Measurements from ENCODE around the gene ANKRD34B. TPM values are rescaled to one million over a fixed set of nuclear protein-coding genes. Genes with fewer than 3 reads are reported as not detected.

Gene ANKRD34B
- total and polyA plus RNA-seq, 10 of the 15 experiments (the other 5 are each of a cell fraction or from before 2014, with no cell fraction given): under 0.01 TPM; not detected in 9

- no peak for ATAC-seq
These were observed 15.4 kb downstream of the ANKRD34B start for GRCh38 chr5:80554646-80555045.

GRCh38 chr5:80541392-80541791 is 28.7 kb downstream of the ANKRD34B start:
- SMC1A ChIA-PET (ENCODE audit: uncharacterized antibody, unreplicated experiment): no interaction called here
- no peak overlapping the region for H3K9ac ChIP-seq (ENCODE audit: control insufficient read depth, insufficient read depth, low read length)
- POLR2A ChIA-PET: no interaction called here
- RAD21 ChIA-PET (ENCODE audit: unreplicated experiment): no interaction called here
- no peak overlapping the region for H3K27ac ChIP-seq (ENCODE audit: control insufficient read depth, insufficient read depth)
- no peaks in the 10 kb centered on the region for H3K79me2 ChIP-seq (ENCODE audit: control insufficient read depth, insufficient read depth, low read length)
- no peaks in the 10 kb centered on the region for H3K27me3 ChIP-seq (replicated peaks in 1 of 2; ENCODE audit: control insufficient read depth in 2 of 2, insufficient read depth in 2 of 2, low read length in 1 of 2)
- no peaks in the 10 kb centered on the region for H4K20me1 ChIP-seq (ENCODE audit: control insufficient read depth, insufficient read depth)
- DNase-seq (ENCODE audit: low read depth, low spot score) (no peak), ATAC-seq (no peak), FAIRE-seq (no peak)
- H2AFZ ChIP-seq (ENCODE audit: control insufficient read depth, low read depth, low read length): no peak overlapping the region
- intact Hi-C loops (cut with micrococcal nuclease; ENCODE audit: unreplicated experiment) (no loop called here), in situ Hi-C loops (cut with MboI) (no loop called here)
- H3K36me3 ChIP-seq (ENCODE audit: control insufficient read depth in 2 of 2, insufficient read depth in 2 of 2, low read length in 1 of 2): no peaks in the 10 kb centered on the region
- H3K9me3 ChIP-seq (replicated peaks; ENCODE audit: control insufficient read depth, insufficient read depth, low read length): no peaks in the 10 kb centered on the region
- no peaks in the 10 kb centered on the region for H3K4me1 ChIP-seq (ENCODE audit: control insufficient read depth, insufficient read depth, low read length)
- BruUV-seq (replicated peaks): no TSS peak
- no peak overlapping the region for H3K4me2 ChIP-seq (ENCODE audit: control insufficient read depth, insufficient read depth)
- H3K4me3 ChIP-seq: no peak overlapping the region
- CTCF ChIA-PET: no interaction called here
- WGBS (ENCODE audit: insufficient coverage, insufficient replicate concordance, low lambda C conversion rate, missing lambda C conversion rate): 21% methylated on average over 3 of the region's 3 CpGs
- no peak for TF ChIP-seq ZBTB11 (CRISPR knock-in tag; IDR thresholded peaks at IDR 0.05)
- TF ChIP-seq MLLT1 (IDR thresholded peaks at IDR 0.05): no peak
- TF ChIP-seq MAX (IDR thresholded peaks at IDR 0.05; ENCODE audit: low read depth, low read length): no peak
- TF ChIP-seq ETV6 (conservative IDR thresholded peaks at IDR 0.05 in 1 of 2, IDR thresholded peaks at IDR 0.05 in 1 of 2; ENCODE audit: borderline replicate concordance in 1 of 2, low read depth in 1 of 2): no peak

More at GRCh38 chr5:80554646-80555045, 15.4 kb downstream of the ANKRD34B start:
- in situ Hi-C loops (cut with MboI): no loop called here
- Histone ChIP-seq H3K4me1 (ENCODE audit: control insufficient read depth, insufficient read depth, low read length) (no peaks in the 10 kb centered on the region), H2AFZ (ENCODE audit: control insufficient read depth, low read depth, low read length) (no peak overlapping the region), H3K9me3 (replicated peaks; ENCODE audit: control insufficient read depth, insufficient read depth, low read length) (no peaks in the 10 kb centered on the region), H3K4me2 (ENCODE audit: control insufficient read depth, insufficient read depth) (no peak overlapping the region), H3K27ac (ENCODE audit: control insufficient read depth, insufficient read depth) (no peak overlapping the region), H4K20me1 (ENCODE audit: control insufficient read depth, insufficient read depth) (no peaks in the 10 kb centered on the region; the same call in 1 of the 2 replicates), H3K27me3 (replicated peaks in 1 of 2; ENCODE audit: control insufficient read depth in 2 of 2, insufficient read depth in 2 of 2, low read length in 1 of 2) (no peaks in the 10 kb centered on the region), H3K36me3 (ENCODE audit: control insufficient read depth in 2 of 2, insufficient read depth in 2 of 2, low read length in 1 of 2) (no peaks in the 10 kb centered on the region), H3K4me3 (no peak overlapping the region), H3K79me2 (ENCODE audit: control insufficient read depth, insufficient read depth, low read length) (no peaks in the 10 kb centered on the region), H3K9ac (ENCODE audit: control insufficient read depth, insufficient read depth, low read length) (no peak overlapping the region)
- ChIA-PET POLR2A (no interaction called here), CTCF (no interaction called here), SMC1A (ENCODE audit: uncharacterized antibody, unreplicated experiment) (no interaction called here), RAD21 (ENCODE audit: unreplicated experiment) (no interaction called here)
- FAIRE-seq: no peak
- intact Hi-C loops (cut with micrococcal nuclease; ENCODE audit: unreplicated experiment): no loop called here
- no peak for TF ChIP-seq BCL11A (IDR thresholded peaks at IDR 0.05; ENCODE audit: low read depth, low read length)
- no peak for TF ChIP-seq NFYB (IDR thresholded peaks at IDR 0.05; ENCODE audit: insufficient read depth, low read depth, low read length)
- no peak for TF ChIP-seq FOXK2 (IDR thresholded peaks at IDR 0.05)
- no peak for TF ChIP-seq SIN3A (IDR thresholded peaks at IDR 0.05; ENCODE audit: low read depth, low read length)
- TF ChIP-seq MTA2 (IDR thresholded peaks at IDR 0.05; ENCODE audit: low read depth): no peak
- TF ChIP-seq FOXM1 (IDR thresholded peaks at IDR 0.05; ENCODE audit: low read depth, low read length): no peak
- TF ChIP-seq MAX (IDR thresholded peaks at IDR 0.05; ENCODE audit: low read depth, low read length): no peak
- no peak for TF ChIP-seq ELK1 (IDR thresholded peaks at IDR 0.05; ENCODE audit: low read depth, low read length)
- no peak for DNase-seq (ENCODE audit: low read depth, low spot score)
- 53% methylated on average over 4 of the region's 4 CpGs for WGBS (ENCODE audit: insufficient coverage, insufficient replicate concordance, low lambda C conversion rate, missing lambda C conversion rate)
- no TSS peak for BruUV-seq (replicated peaks)

Measured in GM12878 (cell line).